Effector memory CD4-positive, alpha-beta T cell (primary cell): ENCODE data around the gene CREG2.

ENCODE experiments used
- DNase-seq, 3 donors: peaks; one replicate each; pipeline ENCODE4 v3.0.0-alpha.2; 2020
- H3K27ac ChIP-seq: 2 replicates; pipeline ENCODE4 v1.7.0; 2013; ENCODE audit warnings: mild to moderate bottlenecking, low read length, moderate library complexity; ENCODE audit not compliant: insufficient read depth, poor library complexity, severe bottlenecking
- H3K27me3 ChIP-seq: replicated peaks from 2 replicates; pipeline ENCODE4 v1.7.0; 2013; ENCODE audit warnings: mild to moderate bottlenecking, low read length; ENCODE audit not compliant: insufficient read depth, control insufficient read depth, poor library complexity, severe bottlenecking
- H3K36me3 ChIP-seq: 2 replicates; pipeline ENCODE4 v1.7.0; 2013; ENCODE audit warnings: mild to moderate bottlenecking, low read length, moderate library complexity; ENCODE audit not compliant: control insufficient read depth, insufficient read depth
- H3K4me1 ChIP-seq: 2 replicates; pipeline ENCODE4 v1.7.0; 2013; ENCODE audit warnings: low read length, mild to moderate bottlenecking; ENCODE audit not compliant: control insufficient read depth, insufficient read depth, poor library complexity, severe bottlenecking
- H3K4me3 ChIP-seq: 2 replicates; pipeline ENCODE4 v1.7.0; 2013; ENCODE audit warnings: low read length, low read depth, mild to moderate bottlenecking; ENCODE audit not compliant: insufficient read depth, poor library complexity, severe bottlenecking
- H3K9me3 ChIP-seq: 2 replicates; pipeline ENCODE4 v1.7.0; 2013; ENCODE audit warnings: mild to moderate bottlenecking, low read length, moderate library complexity; ENCODE audit not compliant: control insufficient read depth

The CREG2 gene

GRCh38 chr2:101410114-101410513 is 22.8 kb upstream of the CREG2 start:
- no peaks in the 10 kb centered on the region for H3K9me3 ChIP-seq
- DNase-seq: no peak
- no peak overlapping the region for H3K27ac ChIP-seq
- H3K27me3 ChIP-seq: no peaks in the 10 kb centered on the region
- no peaks in the 10 kb centered on the region for H3K4me1 ChIP-seq
- H3K4me3 ChIP-seq: no peak overlapping the region
- no peaks in the 10 kb centered on the region for H3K36me3 ChIP-seq

GRCh38 chr2:101409699-101410098 is 22.4 kb upstream of the CREG2 start:
- no peaks in the 10 kb centered on the region for H3K36me3 ChIP-seq
- H3K27ac ChIP-seq: no peak overlapping the region
- H3K9me3 ChIP-seq: no peaks in the 10 kb centered on the region
- no peak overlapping the region for H3K4me3 ChIP-seq
- no peaks in the 10 kb centered on the region for H3K27me3 ChIP-seq
- DNase-seq: no peak
- H3K4me1 ChIP-seq: no peaks in the 10 kb centered on the region

- Histone ChIP-seq H3K9me3 (no peaks in the 10 kb centered on the region), H3K36me3 (no peaks in the 10 kb centered on the region), H3K4me3 (no peak overlapping the region), H3K27ac (no peak overlapping the region), H3K4me1 (no peaks in the 10 kb centered on the region), H3K27me3 (no peaks in the 10 kb centered on the region)
- DNase-seq: no peak
These were observed 21.6 kb upstream of the CREG2 start for GRCh38 chr2:101408925-101409324.

GRCh38 chr2:101405351-101405899 is 18.1 kb upstream of the CREG2 start:
- H3K27ac ChIP-seq: no peak overlapping the region
- H3K9me3 ChIP-seq: no peaks in the 10 kb centered on the region
- DNase-seq: no peak
- no peak overlapping the region for H3K4me3 ChIP-seq
- no peaks in the 10 kb centered on the region for H3K4me1 ChIP-seq
- H3K27me3 ChIP-seq: no peaks in the 10 kb centered on the region
- no peaks in the 10 kb centered on the region for H3K36me3 ChIP-seq

- H3K27me3 ChIP-seq: no peaks in the 10 kb centered on the region
- H3K36me3 ChIP-seq: no peaks in the 10 kb centered on the region
- no peaks in the 10 kb centered on the region for H3K4me1 ChIP-seq
- H3K27ac ChIP-seq: no peak overlapping the region
- H3K4me3 ChIP-seq: no peak overlapping the region
- H3K9me3 ChIP-seq: no peaks in the 10 kb centered on the region
- no peak for DNase-seq
These were observed 16.4 kb upstream of the CREG2 start for GRCh38 chr2:101403745-101404144.

GRCh38 chr2:101402630-101403029 is 15.3 kb upstream of the CREG2 start:
- H3K9me3 ChIP-seq: no peaks in the 10 kb centered on the region
- DNase-seq: no peak
- no peak overlapping the region for H3K4me3 ChIP-seq
- no peaks in the 10 kb centered on the region for H3K36me3 ChIP-seq
- H3K27ac ChIP-seq: no peak overlapping the region
- H3K4me1 ChIP-seq: no peaks in the 10 kb centered on the region
- no peaks in the 10 kb centered on the region for H3K27me3 ChIP-seq

GRCh38 chr2:101401906-101402305 is 14.6 kb upstream of the CREG2 start:
- no peaks in the 10 kb centered on the region for H3K36me3 ChIP-seq
- H3K4me1 ChIP-seq: no peaks in the 10 kb centered on the region
- H3K9me3 ChIP-seq: no peaks in the 10 kb centered on the region
- H3K27me3 ChIP-seq: no peaks in the 10 kb centered on the region
- no peak for DNase-seq
- H3K4me3 ChIP-seq: no peak overlapping the region
- H3K27ac ChIP-seq: no peak overlapping the region

GRCh38 chr2:101401326-101401665 is 14.0 kb upstream of the CREG2 start:
- Histone ChIP-seq H3K9me3 (no peaks in the 10 kb centered on the region), H3K36me3 (no peaks in the 10 kb centered on the region), H3K4me3 (no peak overlapping the region), H3K27me3 (no peaks in the 10 kb centered on the region), H3K4me1 (no peaks in the 10 kb centered on the region), H3K27ac (no peak overlapping the region)
- no peak for DNase-seq

- no peaks in the 10 kb centered on the region for H3K9me3 ChIP-seq
- H3K27me3 ChIP-seq: no peaks in the 10 kb centered on the region
- no peak overlapping the region for H3K4me3 ChIP-seq
- no peaks in the 10 kb centered on the region for H3K4me1 ChIP-seq
- no peaks in the 10 kb centered on the region for H3K36me3 ChIP-seq
- no peak for DNase-seq
- H3K27ac ChIP-seq: no peak overlapping the region
These were observed 13.4 kb upstream of the CREG2 start for GRCh38 chr2:101400506-101401325.

- Histone ChIP-seq H3K4me1 (no peaks in the 10 kb centered on the region), H3K27me3 (no peaks in the 10 kb centered on the region), H3K36me3 (no peaks in the 10 kb centered on the region), H3K27ac (no peak overlapping the region), H3K9me3 (no peaks in the 10 kb centered on the region), H3K4me3 (no peak overlapping the region)
- no peak for DNase-seq
These were observed 12.7 kb upstream of the CREG2 start for GRCh38 chr2:101400048-101400447.
